HG02588 (cell line): Measurements from ENCODE around the gene MAP3K7CL.
"Not testable (repeated sequence)": the region's sequence is repeated elsewhere in the genome, so short reads cannot be mapped to it uniquely, and the experiment has no call there.

Experiments
- ATAC-seq: cut with Tn5 transposase; IDR thresholded peaks from one replicate; pipeline ENCODE4 v1.9.1; 2021; ENCODE audit warnings: mild to moderate bottlenecking, moderate library complexity; ENCODE audit not compliant: unreplicated experiment

MAP3K7CL gene

GRCh38 chr21:29166853-29167252, 36.4 kb downstream of the MAP3K7CL start:
- no peak for ATAC-seq

GRCh38 chr21:29167481-29167880, 37.0 kb downstream of the MAP3K7CL start:
- not testable (repeated sequence) for ATAC-seq

DNA sequence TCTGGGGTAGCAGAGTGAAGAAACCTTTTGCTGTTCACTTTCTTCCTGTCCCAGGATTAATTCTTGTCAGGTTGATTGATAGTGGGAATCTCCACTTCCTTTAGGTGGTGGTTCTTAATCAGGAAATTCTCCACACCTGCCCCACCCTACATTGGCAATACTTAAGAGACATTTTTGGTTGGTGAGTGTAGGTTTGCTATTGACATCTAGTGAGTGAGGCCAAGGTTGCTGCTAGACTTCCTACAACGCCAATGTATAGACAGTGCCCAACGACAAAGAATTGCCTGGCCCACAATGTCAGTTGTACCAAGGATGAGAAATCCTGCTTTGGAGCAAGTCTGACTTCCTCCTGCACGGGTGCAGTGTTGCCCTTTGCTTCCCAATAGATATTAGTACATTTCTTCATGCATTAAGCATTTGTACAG, 38.5 kb downstream of the MAP3K7CL start:
- no peak for ATAC-seq

- ATAC-seq, result no peak
Measured at GRCh38 chr21:29170944-29171343, 40.5 kb downstream of the MAP3K7CL start.

GRCh38 chr21:29172282-29172681, 41.8 kb downstream of the MAP3K7CL start:
- ATAC-seq, result no peak

- no peak for ATAC-seq
Measured at GRCh38 chr21:29174607-29175013, 44.2 kb downstream of the MAP3K7CL start.

DNA sequence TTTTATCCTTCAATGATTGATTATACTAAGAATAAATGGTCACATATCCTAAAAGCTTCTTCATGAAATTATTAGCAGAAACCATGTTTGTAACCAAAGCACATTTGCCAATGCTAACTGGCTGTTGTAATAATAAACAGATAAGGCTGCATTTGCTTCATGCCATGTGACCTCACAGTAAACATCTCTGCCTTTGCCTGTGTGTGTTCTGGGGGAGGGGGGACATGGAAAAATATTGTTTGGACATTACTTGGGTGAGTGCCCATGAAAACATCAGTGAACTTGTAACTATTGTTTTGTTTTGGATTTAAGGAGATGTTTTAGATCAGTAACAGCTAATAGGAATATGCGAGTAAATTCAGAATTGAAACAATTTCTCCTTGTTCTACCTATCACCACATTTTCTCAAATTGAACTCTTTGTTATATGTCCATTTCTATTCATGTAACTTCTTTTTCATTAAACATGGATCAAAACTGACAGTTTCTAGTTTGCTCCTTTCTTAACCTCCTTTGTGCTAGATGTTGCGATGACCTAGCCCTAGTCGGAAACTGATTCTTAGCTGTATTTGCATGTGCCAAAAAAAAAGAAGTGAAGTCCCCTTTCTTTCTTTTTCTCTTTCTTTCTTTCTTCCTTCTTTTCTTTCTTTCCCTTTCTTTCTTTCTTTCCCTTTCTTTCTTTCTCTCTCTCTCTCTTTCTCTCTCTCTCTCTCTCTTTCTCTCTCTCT, 45.1 kb downstream of the MAP3K7CL start:
- ATAC-seq, result no peak

GRCh38 chr21:29176471-29177120, 46.2 kb downstream of the MAP3K7CL start:
- no peak for ATAC-seq

GRCh38 chr21:29177800-29178199, 47.4 kb downstream of the MAP3K7CL start:
- no peak for ATAC-seq

DNA sequence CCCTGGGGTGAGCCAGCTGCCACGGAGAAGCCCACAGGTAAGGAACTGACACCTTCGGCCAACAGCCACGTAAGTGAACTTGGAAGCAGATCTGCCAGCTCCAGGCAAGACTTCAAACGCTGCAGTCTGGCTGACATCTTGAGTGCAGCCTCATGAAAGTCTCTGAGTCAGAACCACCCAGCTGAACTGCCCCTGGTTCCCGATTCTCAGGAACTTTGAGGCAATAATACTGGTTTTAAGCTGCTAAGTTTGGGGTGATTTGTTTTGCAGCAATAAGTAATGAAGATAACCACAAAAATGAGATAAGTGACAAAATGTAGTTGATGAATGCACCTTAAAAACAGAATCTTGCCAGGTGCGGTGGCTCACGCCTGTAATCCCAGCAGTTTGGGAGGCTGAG, 48.5 kb downstream of the MAP3K7CL start:
- ATAC-seq, result no peak

DNA sequence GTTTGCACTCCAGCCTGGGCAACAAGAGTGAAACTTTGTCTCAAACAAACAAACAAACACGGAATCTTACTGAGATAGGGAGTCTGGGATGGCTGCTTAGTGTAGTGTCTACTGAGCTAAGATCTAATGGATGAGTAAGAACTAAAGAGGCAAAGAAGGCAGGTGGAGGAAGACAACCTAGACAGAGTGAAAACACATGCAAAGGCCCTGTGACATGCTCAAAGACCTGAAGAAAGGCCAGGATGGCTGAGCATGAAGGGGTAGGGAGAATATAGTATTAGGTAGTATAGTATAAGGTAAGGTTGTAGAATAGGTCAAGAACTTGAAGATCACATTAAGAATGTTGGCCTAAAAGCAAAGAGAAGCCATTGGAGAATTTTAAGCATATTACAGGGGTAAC, 49.1 kb downstream of the MAP3K7CL start:
- ATAC-seq, result no peak

DNA sequence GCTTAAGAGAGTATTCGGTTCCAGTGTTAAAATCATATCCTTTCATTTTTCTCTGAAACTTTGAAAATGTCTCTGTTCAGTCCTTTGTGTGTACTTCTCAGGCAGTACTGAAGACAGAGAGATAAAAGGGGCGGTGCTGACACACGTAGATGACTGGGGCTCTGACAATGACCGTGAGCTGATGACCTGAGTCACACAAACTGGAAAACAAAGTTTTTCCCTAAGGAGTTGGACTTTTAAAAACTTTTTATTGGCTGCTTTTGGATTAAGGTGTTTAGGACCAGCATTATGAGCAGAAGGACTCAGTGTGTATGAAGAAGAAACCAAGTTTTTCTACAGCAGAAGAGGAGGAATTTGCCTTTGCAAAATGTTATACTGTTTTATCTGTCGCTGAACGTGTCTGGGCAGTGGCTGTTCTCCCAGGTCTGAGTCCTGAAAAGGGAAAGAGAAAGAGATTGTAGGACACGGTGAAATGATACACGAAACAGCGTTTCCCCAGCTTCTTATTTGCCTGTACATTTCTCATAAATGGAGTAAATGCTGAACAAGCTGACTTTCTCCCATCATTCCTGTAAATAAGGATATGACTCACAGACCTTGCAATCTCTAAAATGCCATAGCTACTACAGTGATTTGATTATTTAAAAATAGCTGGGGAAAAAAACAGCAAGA, 51.5 kb downstream of the MAP3K7CL start:
- ATAC-seq, result peak; percentile 45

DNA sequence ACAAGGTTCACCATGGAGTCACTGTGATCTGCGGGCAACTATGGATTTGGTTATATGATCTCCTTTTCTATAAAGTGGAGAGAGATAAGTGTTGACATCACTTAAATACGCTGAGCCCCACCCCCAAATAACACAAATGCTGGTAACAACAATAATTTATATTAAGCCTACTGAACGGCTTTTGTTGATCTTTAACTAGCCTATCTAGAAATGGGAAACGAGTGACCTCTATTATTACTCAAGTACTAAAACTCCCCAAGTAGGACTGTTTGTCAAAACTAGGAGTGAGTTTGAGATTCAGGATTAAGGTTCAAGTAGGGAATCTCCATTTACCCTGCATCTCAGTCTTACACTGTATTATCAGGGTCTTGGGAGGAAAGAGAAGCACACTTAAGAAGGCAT, 52.2 kb downstream of the MAP3K7CL start:
- ATAC-seq, result no peak

DNA sequence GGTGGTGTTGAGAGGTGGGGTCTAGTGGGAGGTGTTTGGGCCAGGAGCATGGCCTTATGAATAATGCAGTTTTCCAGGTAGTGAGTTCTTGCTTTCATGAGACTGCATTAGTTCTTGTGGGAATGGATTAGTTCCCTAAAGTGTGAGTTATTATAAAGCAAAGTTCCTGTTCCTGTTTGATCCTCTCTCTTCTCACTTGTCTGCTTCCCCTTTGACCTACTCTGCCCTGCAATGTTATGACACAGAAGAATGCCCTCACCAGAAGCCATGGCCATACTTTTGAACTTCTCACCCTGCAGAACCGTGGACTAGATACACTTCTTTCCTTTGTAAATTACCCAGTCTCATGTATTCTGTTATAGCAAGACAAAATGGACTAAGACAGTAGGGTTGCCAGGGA, 53.6 kb downstream of the MAP3K7CL start:
- ATAC-seq, result no peak

GRCh38 chr21:29185172-29185571, 54.7 kb downstream of the MAP3K7CL start:
- no peak for ATAC-seq

DNA sequence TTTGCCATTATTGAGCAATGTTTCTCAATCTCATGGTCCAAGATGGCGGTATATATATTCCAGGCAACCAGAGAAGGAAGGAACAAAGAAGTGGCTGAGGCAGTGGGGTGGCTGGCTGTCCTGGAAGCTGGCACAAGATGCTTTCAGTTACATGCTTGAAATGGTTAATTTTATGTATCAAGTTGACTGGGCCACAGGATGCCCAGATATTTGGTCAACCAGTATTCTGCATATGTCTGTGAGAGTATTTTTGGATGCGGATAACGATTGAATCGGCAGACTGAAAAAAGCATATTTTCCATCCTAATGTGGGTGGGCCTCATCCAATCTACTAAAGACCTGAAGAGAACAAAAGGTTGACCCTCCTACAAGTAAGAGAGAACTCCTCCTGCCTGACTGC, 55.2 kb downstream of the MAP3K7CL start:
- no peak for ATAC-seq

- no peak for ATAC-seq
Measured at GRCh38 chr21:29186246-29186645, 55.8 kb downstream of the MAP3K7CL start.

DNA sequence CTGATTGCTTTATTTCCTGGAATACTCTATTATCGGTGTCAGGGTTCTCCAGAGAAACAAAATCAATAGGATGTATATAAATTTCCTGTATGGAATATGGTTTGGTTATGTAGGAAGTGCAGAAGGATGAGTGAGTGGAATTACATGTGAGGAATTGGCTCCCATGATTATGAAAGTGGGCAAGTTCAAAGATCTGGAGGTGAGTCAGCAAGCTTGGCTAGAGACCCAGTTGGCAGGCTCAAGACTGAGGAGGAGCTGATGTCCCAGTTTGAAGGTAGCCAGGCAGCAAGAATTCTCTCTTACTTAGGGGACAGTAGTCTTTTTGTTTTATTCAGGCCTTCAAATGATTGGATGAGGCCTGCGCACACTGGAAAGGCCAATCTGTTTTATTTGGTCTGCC, 57.5 kb downstream of the MAP3K7CL start:
- ATAC-seq, result no peak

- ATAC-seq, result no peak
Measured at GRCh38 chr21:29189353-29189752, 58.9 kb downstream of the MAP3K7CL start.

GRCh38 chr21:29190923-29191331, 60.5 kb downstream of the MAP3K7CL start:
- no peak for ATAC-seq

GRCh38 chr21:29193072-29193471, 62.6 kb downstream of the MAP3K7CL start:
- ATAC-seq, result no peak

DNA sequence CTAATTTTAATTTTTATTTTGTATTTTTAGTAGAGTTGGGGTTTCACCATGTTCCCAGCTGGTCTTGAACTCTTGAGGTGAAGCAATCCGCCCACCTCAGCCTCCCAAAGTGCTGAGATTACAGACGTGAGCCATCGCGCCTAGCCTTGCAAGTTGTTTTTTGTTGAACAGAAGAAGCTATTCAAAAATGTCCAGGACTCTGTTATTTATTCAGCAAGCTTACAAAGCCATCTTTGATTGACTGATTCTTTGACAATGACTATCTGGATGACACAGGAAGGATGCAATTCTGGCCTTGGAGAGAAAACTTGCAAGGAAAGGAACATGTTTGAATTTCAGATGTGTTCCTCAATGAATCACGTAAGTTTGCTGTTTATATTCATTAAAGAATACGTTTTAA, 63.5 kb downstream of the MAP3K7CL start:
- ATAC-seq, result no peak
